ENCODE measurements around the gene KLHL3. TPM values are rescaled to one million over a fixed set of nuclear protein-coding genes. Genes with fewer than 3 reads are reported as not detected.

Gene KLHL3
- total and polyA plus RNA-seq, 11 donors = 8.3 to 77.6 (median 26.1) TPM

- intact Hi-C loops (cut with DNase I) = no loop called here
- Histone ChIP-seq H3K36me3 (peaks cover 0 to 28% (median 8%) of the 10 kb centered on the region in 9 donors), H3K27ac (no peak overlapping the region), H3K4me1 (peaks cover 0 to 32% (median 14%) of the 10 kb centered on the region in 12 donors), H3K4me3 (no peak overlapping the region), H3K9me3 (no peaks in the 10 kb centered on the region), H3K27me3 (no peaks in the 10 kb centered on the region)
- TF ChIP-seq CTCF (IDR thresholded peaks at IDR 0.05) = no peak
- TF ChIP-seq POLR2A (IDR thresholded peaks at IDR 0.05) = no peak
- ATAC-seq (no peak), DNase-seq (no peak)
- 97 to 98% (median 98%) methylated on average over 5 of the region's 5 CpGs for WGBS, 4 donors
These were observed 32.3 kb downstream of the KLHL3 start for GRCh38 chr5:137703565-137703964.

GRCh38 chr5:137700282-137700680 lies 35.6 kb downstream of the KLHL3 start:
- 86 to 91% (median 88%) methylated on average over 3 of the region's 3 CpGs for WGBS, 4 donors
- Histone ChIP-seq H3K36me3 (peaks cover 0 to 35% (median 7%) of the 10 kb centered on the region in 9 donors), H3K27me3 (no peaks in the 10 kb centered on the region), H3K4me1 (peaks cover 0 to 44% (median 21%) of the 10 kb centered on the region in 12 donors), H3K4me3 (no peak overlapping the region), H3K9me3 (no peaks in the 10 kb centered on the region), H3K27ac (peak overlapping the region in 8 of 12 donors; percentile 8 to 65 (median 42))
- no peak for TF ChIP-seq POLR2A (IDR thresholded peaks at IDR 0.05)
- no peak for TF ChIP-seq CTCF (IDR thresholded peaks at IDR 0.05)
- DNase-seq = no peak
- intact Hi-C loops (cut with DNase I) = no loop called here
- no peak for ATAC-seq

- Histone ChIP-seq H3K27ac (peak overlapping the region in 10 of 12 donors; percentile 13 to 65 (median 35)), H3K27me3 (no peaks in the 10 kb centered on the region), H3K36me3 (peaks cover 0 to 35% (median 7%) of the 10 kb centered on the region in 9 donors), H3K9me3 (no peaks in the 10 kb centered on the region), H3K4me3 (no peak overlapping the region), H3K4me1 (peaks cover 0 to 51% (median 28%) of the 10 kb centered on the region in 12 donors)
- intact Hi-C loops (cut with DNase I) = loop anchor here in 4 of 10 donors (5.0 kb wide), 2 partner anchors 33 to 38 kb away; partner anchors contain the start of gene KLHL3 (in 2 of the 4)
- TF ChIP-seq POLR2A (IDR thresholded peaks at IDR 0.05) (no peak), CTCF (IDR thresholded peaks at IDR 0.05) (no peak)
- WGBS, 4 donors = 16 to 21% (median 17%) methylated on average over 9 of the region's 9 CpGs
- DNase-seq (no peak), ATAC-seq (peak; percentile 54 to 86 (median 73))
These were observed 36.3 kb downstream of the KLHL3 start for GRCh38 chr5:137699336-137700281.

GRCh38 chr5:137696481-137696880 lies 39.4 kb downstream of the KLHL3 start:
- DNase-seq = no peak

More at GRCh38 chr5:137696481-137696880, 39.4 kb downstream of the KLHL3 start:
- intact Hi-C loops (cut with DNase I) = loop anchor here in 4 of 10 donors (5.0 kb wide), 2 partner anchors 36 to 41 kb away; partner anchors contain the start of gene KLHL3 (in 2 of the 4)
- no peaks in the 10 kb centered on the region for H3K9me3 ChIP-seq
- no peak overlapping the region for H3K4me3 ChIP-seq
- no peak for ATAC-seq
- peaks cover 0 to 67% (median 36%) of the 10 kb centered on the region in 12 donors for H3K4me1 ChIP-seq
- H3K36me3 ChIP-seq = peaks cover 0 to 34% (median 13%) of the 10 kb centered on the region in 9 donors
- WGBS, 4 donors = 0 to 34% (median 25%) methylated on average over 1 of the region's 1 CpG
- TF ChIP-seq CTCF (IDR thresholded peaks at IDR 0.05) (no peak), POLR2A (IDR thresholded peaks at IDR 0.05) (no peak)
- H3K27ac ChIP-seq = peak overlapping the region in 8 of 12 donors; percentile 1 to 80 (median 64)
- no peaks in the 10 kb centered on the region for H3K27me3 ChIP-seq
